ENCODE data around the gene RIMBP2.
"Not testable (repeated sequence)": the region's sequence is repeated elsewhere in the genome, so short reads cannot be mapped to it uniquely, and the experiment has no call there.

The RIMBP2 gene

GRCh38 chr12:130602251-130602650, 113.8 kb downstream of the RIMBP2 start:
- ATAC-seq (no peak), DNase-seq (no peak)

- no peak for ATAC-seq
- DNase-seq: no peak
Observed at GRCh38 chr12:130601327-130601726, 114.8 kb downstream of the RIMBP2 start.

- no peak for ATAC-seq
- no peak for DNase-seq
Observed at GRCh38 chr12:130596241-130596640, 119.9 kb downstream of the RIMBP2 start.

- ATAC-seq (no peak), DNase-seq (no peak)
Observed at GRCh38 chr12:130595566-130595965, 120.5 kb downstream of the RIMBP2 start.

- DNase-seq: no peak
- ATAC-seq: no peak
Observed at GRCh38 chr12:130593056-130593455, 123.0 kb downstream of the RIMBP2 start.

GRCh38 chr12:130592641-130593040, 123.5 kb downstream of the RIMBP2 start:
- DNase-seq: no peak

GRCh38 chr12:130591736-130592135, 124.4 kb downstream of the RIMBP2 start:
- ATAC-seq (no peak), DNase-seq (no peak)

More at GRCh38 chr12:130592641-130593040, 123.5 kb downstream of the RIMBP2 start:
- no peak for ATAC-seq

GRCh38 chr12:130590685-130591084, 125.4 kb downstream of the RIMBP2 start:
- no peak for ATAC-seq
- DNase-seq: no peak

- no peak for ATAC-seq
- no peak for DNase-seq
Observed at GRCh38 chr12:130589540-130590317, 126.4 kb downstream of the RIMBP2 start.

GRCh38 chr12:130588696-130589539, 127.2 kb downstream of the RIMBP2 start:
- ATAC-seq: no peak
- DNase-seq: no peak

- ATAC-seq: no peak
- DNase-seq: no peak
Observed at GRCh38 chr12:130587966-130588365, 128.1 kb downstream of the RIMBP2 start.

- ATAC-seq, DNase-seq: not testable (repeated sequence)
Observed at GRCh38 chr12:130584475-130584874, 131.6 kb downstream of the RIMBP2 start.

GRCh38 chr12:130583800-130584199, 132.3 kb downstream of the RIMBP2 start:
- no peak for DNase-seq
- ATAC-seq: no peak

GRCh38 chr12:130583317-130583716, 132.8 kb downstream of the RIMBP2 start:
- ATAC-seq (no peak), DNase-seq (no peak)

GRCh38 chr12:130582286-130582685, 133.8 kb downstream of the RIMBP2 start:
- ATAC-seq (no peak), DNase-seq (no peak)

- DNase-seq: no peak
- ATAC-seq: no peak
Observed at GRCh38 chr12:130581782-130582181, 134.3 kb downstream of the RIMBP2 start.

GRCh38 chr12:130579231-130579630, 136.9 kb downstream of the RIMBP2 start:
- DNase-seq: no peak
- no peak for ATAC-seq

GRCh38 chr12:130577351-130577750, 138.7 kb downstream of the RIMBP2 start:
- DNase-seq: no peak
- ATAC-seq: no peak

- DNase-seq (no peak), ATAC-seq (no peak)
Observed at GRCh38 chr12:130576371-130576816, 139.7 kb downstream of the RIMBP2 start.

- ATAC-seq (no peak), DNase-seq (no peak)
Observed at GRCh38 chr12:130574402-130574801, 141.7 kb downstream of the RIMBP2 start.

GRCh38 chr12:130573766-130574165, 142.3 kb downstream of the RIMBP2 start:
- ATAC-seq (no peak), DNase-seq (no peak)

GRCh38 chr12:130573235-130573634, 142.9 kb downstream of the RIMBP2 start:
- ATAC-seq (no peak), DNase-seq (no peak)

GRCh38 chr12:130572553-130572952, 143.5 kb downstream of the RIMBP2 start:
- ATAC-seq: no peak

More at GRCh38 chr12:130572553-130572952, 143.5 kb downstream of the RIMBP2 start:
- DNase-seq: no peak
